ENCODE results near the gene KCNJ10. TPM values are rescaled to one million over a fixed set of nuclear protein-coding genes. Genes with fewer than 3 reads are reported as not detected.

The KCNJ10 gene
- total and polyA plus RNA-seq, 2 donors (not counting 3 experiments of a cell fraction or from before 2014, with no cell fraction given), result not detected

GRCh38 chr1:160068225-160068624 lies 1.7 kb downstream of the KCNJ10 start:
- no peak for FAIRE-seq
- TF ChIP-seq JUN (IDR thresholded peaks at IDR 0.05; ENCODE audit: borderline replicate concordance, insufficient read depth, insufficient read length, low read depth) (no peak), GATA2 (IDR thresholded peaks at IDR 0.05; ENCODE audit: insufficient read depth, insufficient read length, low read depth, low read length) (no peak), POLR2A (IDR thresholded peaks at IDR 0.05; ENCODE audit: low read depth, low read length) (no peak), POLR2AphosphoS5 (IDR thresholded peaks at IDR 0.05; ENCODE audit: insufficient read depth, low read depth, low read length) (no peak), MYC (IDR thresholded peaks at IDR 0.05; ENCODE audit: low read depth, low read length) (no peak), FOS (IDR thresholded peaks at IDR 0.05; ENCODE audit: borderline replicate concordance, insufficient read depth, low read length) (no peak), EZH2 (IDR thresholded peaks at IDR 0.05; ENCODE audit: borderline replicate concordance, low read depth, low read length, severe bottlenecking) (no peak), MAX (IDR thresholded peaks at IDR 0.05; ENCODE audit: insufficient read depth, insufficient read length) (no peak), CTCF (IDR thresholded peaks at IDR 0.05; ENCODE audit: extremely low read depth in 1 of 2, insufficient read depth in 1 of 2, low read depth in 1 of 2, low read length in 2 of 2) (no peak)
- Histone ChIP-seq H3K4me1 (ENCODE audit: control insufficient read depth, extremely low read depth, insufficient read depth, low read length) (peaks cover 7% of the 10 kb centered on the region), H4K20me1 (replicated peaks; ENCODE audit: control insufficient read depth, extremely low read depth, insufficient read depth, low read length) (no peaks in the 10 kb centered on the region), H2AFZ (ENCODE audit: low read depth, low read length) (no peak overlapping the region), H3K9ac (replicated peaks; ENCODE audit: extremely low read depth, insufficient read depth, low read length) (no peak overlapping the region), H3K79me2 (ENCODE audit: control insufficient read depth, insufficient read depth, low read length) (no peaks in the 10 kb centered on the region), H3K4me3 (replicated peaks in 1 of 3; ENCODE audit: insufficient read depth in 1 of 3, low read depth in 1 of 3, low read length in 3 of 3) (no peak overlapping the region), H3K36me3 (ENCODE audit: control insufficient read depth in 2 of 2, extremely low read depth in 1 of 2, insufficient read depth in 2 of 2, low read length in 2 of 2) (no peaks in the 10 kb centered on the region), H3K4me2 (ENCODE audit: insufficient read depth, low read length) (no peak overlapping the region), H3K27me3 (ENCODE audit: control insufficient read depth in 2 of 2, insufficient read depth in 2 of 2, low read length in 2 of 2) (peaks cover 25 to 28% of the 10 kb centered on the region in 2 experiments), H3K9me3 (replicated peaks; ENCODE audit: control insufficient read depth, insufficient read depth, low read length) (no peaks in the 10 kb centered on the region), H3K9me1 (replicated peaks; ENCODE audit: control insufficient read depth, extremely low read depth, insufficient read depth, low read length) (no peaks in the 10 kb centered on the region), H3K27ac (ENCODE audit: insufficient read depth, low read depth, low read length) (no peak overlapping the region)
- POLR2A ChIA-PET, result no interaction called here
- CTCF ChIA-PET, result interaction anchor here (5.8 kb wide), 1 partner anchor 11 kb away, joined by 37 read pairs; no protein-coding TSS in a partner anchor
- intact Hi-C loops (cut with micrococcal nuclease) (no loop called here), dilution Hi-C loops (cut with MboI; ENCODE audit: extremely low pct_ligation_motif_present, low sequenced_read_pairs) (no loop called here)
- BruUV-seq (replicated peaks), result no TSS peak
- DNase-seq (ENCODE audit: low read depth, low spot score), result no peak

All from endothelial cell of umbilical vein (primary cell).